ENCODE results near the gene CFAP299.

DNA sequence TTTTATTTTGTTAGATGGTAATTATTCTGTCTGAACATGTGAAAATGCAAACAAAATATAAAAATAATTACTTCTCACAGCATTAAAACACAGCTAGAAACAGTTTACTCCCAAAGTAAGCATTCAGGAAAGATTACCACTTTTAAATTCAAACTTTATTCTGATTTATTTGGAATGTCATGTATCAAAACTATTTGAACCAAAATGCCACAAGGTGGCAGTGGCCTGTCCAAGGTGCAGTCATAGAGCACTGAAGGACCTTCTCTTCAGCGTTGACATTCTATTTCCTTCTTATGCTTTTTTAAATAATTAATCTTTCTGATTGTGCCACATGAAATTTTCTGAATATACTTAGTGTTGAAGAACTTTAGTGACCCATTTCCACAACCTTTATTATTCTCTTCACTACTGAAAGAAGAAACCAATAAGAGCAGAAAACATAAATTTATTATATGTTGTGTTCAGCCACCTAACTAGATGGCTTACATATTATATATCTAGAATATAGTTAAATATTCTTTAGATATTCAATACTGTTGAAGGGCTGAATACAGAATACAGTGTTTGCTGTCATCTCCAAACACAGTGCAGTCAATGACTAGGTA, 283.6 kb downstream of the CFAP299 start:
- TF ChIP-seq, protein P1, sequence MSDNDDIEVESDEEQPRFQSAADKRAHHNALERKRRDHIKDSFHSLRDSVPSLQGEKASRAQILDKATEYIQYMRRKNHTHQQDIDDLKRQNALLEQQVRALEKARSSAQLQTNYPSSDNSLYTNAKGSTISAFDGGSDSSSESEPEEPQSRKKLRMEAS (IDR thresholded peaks at IDR 0.05; ENCODE audit: insufficient read depth, insufficient read length), result no peak
- TF ChIP-seq POLR2AphosphoS5 (IDR thresholded peaks at IDR 0.05; ENCODE audit: insufficient read depth, low read depth, low read length), result no peak

All from endothelial cell of umbilical vein (primary cell).